NCI-H2196 treated with DMSO at 0.1 percent for 48 hours (cell line): Measurements from ENCODE around the gene PLPP4.

Source experiments
- DNase-seq: peaks from one replicate; lab custom pipeline; 2025; ENCODE audit not compliant: unreplicated experiment; lab: John Stamatoyannopoulos, UW

PLPP4 gene

GRCh38 chr10:120456626-120457430, at the start of gene PLPP4:
PLPP4 (plus strand) TSS chr10:120457227; CDS start chr10:120457306, 79 bp downstream.
- DNase-seq, result no peak

- DNase-seq, result no peak
These were observed 47.2 kb upstream of the PLPP4 start for GRCh38 chr10:120409816-120410215.

- DNase-seq, result no peak
These were observed 42.1 kb upstream of the PLPP4 start for GRCh38 chr10:120414946-120415345.

- no peak for DNase-seq
These were observed 41.2 kb upstream of the PLPP4 start for GRCh38 chr10:120415709-120416330.

- DNase-seq, result no peak
These were observed 36.6 kb upstream of the PLPP4 start for GRCh38 chr10:120420421-120420820.

- DNase-seq, result no peak
These were observed 35.8 kb upstream of the PLPP4 start for GRCh38 chr10:120421250-120421649.

- DNase-seq, result no peak
These were observed 34.6 kb upstream of the PLPP4 start for GRCh38 chr10:120422457-120422856.

- DNase-seq, result no peak
These were observed 33.4 kb upstream of the PLPP4 start for GRCh38 chr10:120423431-120424197.

GRCh38 chr10:120424198-120424464, 32.9 kb upstream of the PLPP4 start:
- DNase-seq, result no peak

- no peak for DNase-seq
These were observed 30.7 kb upstream of the PLPP4 start for GRCh38 chr10:120426306-120426705.

- DNase-seq, result no peak
These were observed 28.3 kb upstream of the PLPP4 start for GRCh38 chr10:120428754-120429153.

- DNase-seq, result no peak
These were observed 27.6 kb upstream of the PLPP4 start for GRCh38 chr10:120429395-120429794.

- no peak for DNase-seq
These were observed 25.8 kb upstream of the PLPP4 start for GRCh38 chr10:120431251-120431651.

GRCh38 chr10:120432209-120432608, 24.8 kb upstream of the PLPP4 start:
- DNase-seq, result no peak

GRCh38 chr10:120433141-120433540, 23.9 kb upstream of the PLPP4 start:
- no peak for DNase-seq

- DNase-seq, result no peak
These were observed 20.5 kb upstream of the PLPP4 start for GRCh38 chr10:120436439-120437112.

GRCh38 chr10:120437541-120437940, 19.5 kb upstream of the PLPP4 start:
- no peak for DNase-seq

- DNase-seq, result no peak
These were observed 5.1 kb upstream of the PLPP4 start for GRCh38 chr10:120451968-120452367.

- DNase-seq, result no peak
These were observed 3.7 kb upstream of the PLPP4 start for GRCh38 chr10:120453319-120453718.

GRCh38 chr10:120453886-120454285, 3.1 kb upstream of the PLPP4 start:
- DNase-seq, result no peak

GRCh38 chr10:120455004-120455403, 2.0 kb upstream of the PLPP4 start:
- DNase-seq, result no peak

- no peak for DNase-seq
These were observed 1.4 kb upstream of the PLPP4 start for GRCh38 chr10:120455606-120456005.
